WTC11 (cell line): ENCODE results near the gene ZNF780A. TPM values are rescaled to one million over a fixed set of nuclear protein-coding genes. Genes with fewer than 3 reads are reported as not detected.

Source experiments
- ATAC-seq: fragments of 200-7000 bp; cut with Tn5 transposase; 2 replicates; pipeline ENCODE4 v1.10.0; 2021; ENCODE audit warnings: mild to moderate bottlenecking, moderate library complexity
- CTCF ChIA-PET: fragments of 300-600 bp; sonication (Branson Sonifier 250); formaldehyde crosslinking; loops from one replicate; lab custom pipeline; 2021; ENCODE audit warnings: antibody characterized with exemption; lab: Charles Lee
- POLR2A ChIA-PET: fragments of 350-600 bp; sonication (Branson Sonifier 250); formaldehyde crosslinking; loops from one replicate; lab custom pipeline; 2021; ENCODE audit warnings: antibody characterized with exemption; lab: Charles Lee
- DNase-seq: peaks from one replicate; pipeline ENCODE4 v3.0.0; 2021; ENCODE audit warnings: low spot score
- H3K27ac Mint-ChIP-seq: 2 replicates; pipeline ENCODE4 v1.8.0; 2021; ENCODE audit warnings: mixed read lengths
- H3K27me3 Mint-ChIP-seq: 2 replicates; pipeline ENCODE4 v1.8.0; 2021; ENCODE audit warnings: low read depth, mild to moderate bottlenecking, moderate library complexity, mixed read lengths
- H3K36me3 Mint-ChIP-seq: 2 replicates; pipeline ENCODE4 v1.8.0; 2021; ENCODE audit warnings: mixed read lengths
- H3K4me1 Mint-ChIP-seq: 2 replicates; pipeline ENCODE4 v1.8.0; 2022; ENCODE audit warnings: mixed read lengths
- H3K4me3 Mint-ChIP-seq: 2 replicates; pipeline ENCODE4 v1.8.0; 2021; ENCODE audit warnings: mild to moderate bottlenecking, moderate library complexity, mixed read lengths
- H3K9me3 Mint-ChIP-seq: 2 replicates; pipeline ENCODE4 v1.8.0; 2021; ENCODE audit warnings: mixed read lengths
- AR ChIP-seq: fragments of 250-450 bp; sonication (Bioruptor Pico); IDR thresholded peaks from 2 replicates; pipeline ENCODE4 v1.9.0; 2021; ENCODE audit warnings: mild to moderate bottlenecking
- ATF1 ChIP-seq: sonication (generic); formaldehyde crosslinking; IDR thresholded peaks from 2 replicates; pipeline ENCODE4 v1.8.1; 2023; ENCODE audit warnings: mild to moderate bottlenecking, moderate library complexity, missing genetic modification reagents
- CBFB ChIP-seq: sonication (generic); formaldehyde crosslinking; IDR thresholded peaks from 2 replicates; pipeline ENCODE4 v1.8.1; 2022; ENCODE audit warnings: mild to moderate bottlenecking, low read depth, missing genetic modification reagents
- FOXK1 ChIP-seq: sonication (generic); formaldehyde crosslinking; IDR thresholded peaks from 2 replicates; pipeline ENCODE4 v1.8.0; 2022; ENCODE audit warnings: mild to moderate bottlenecking, moderate library complexity, missing genetic modification reagents
- IRF2 ChIP-seq: sonication (generic); formaldehyde crosslinking; IDR thresholded peaks from 2 replicates; pipeline ENCODE4 v1.8.0; 2022; ENCODE audit warnings: low read depth, missing genetic modification reagents, borderline replicate concordance
- KAT7 ChIP-seq: sonication (generic); formaldehyde crosslinking; IDR thresholded peaks from 2 replicates; pipeline ENCODE4 v1.8.1; 2023; ENCODE audit warnings: missing genetic modification reagents, mild to moderate bottlenecking, borderline replicate concordance
- MYBL2 ChIP-seq: sonication (generic); formaldehyde crosslinking; IDR thresholded peaks from 2 replicates; pipeline ENCODE4 v1.8.1; 2023; ENCODE audit warnings: mild to moderate bottlenecking, moderate library complexity, missing genetic modification reagents
- NFATC4 ChIP-seq: fragments of 250-450 bp; sonication (Bioruptor Pico); IDR thresholded peaks from 2 replicates; pipeline ENCODE4 v1.9.0; 2021; ENCODE audit warnings: mild to moderate bottlenecking
- NR2C2 ChIP-seq: sonication (generic); formaldehyde crosslinking; IDR thresholded peaks from 2 replicates; pipeline ENCODE4 v1.8.0; 2022; ENCODE audit warnings: mild to moderate bottlenecking, missing genetic modification reagents
- SP1 ChIP-seq: sonication (generic); formaldehyde crosslinking; conservative IDR thresholded peaks from 2 replicates; pipeline ENCODE4 v1.8.1; 2022; ENCODE audit warnings: missing genetic modification reagents
- TEAD1 ChIP-seq: sonication (generic); formaldehyde crosslinking; IDR thresholded peaks from 2 replicates; pipeline ENCODE4 v1.8.0; 2022; ENCODE audit warnings: mild to moderate bottlenecking, missing genetic modification reagents
- TEAD4 ChIP-seq: sonication (generic); formaldehyde crosslinking; IDR thresholded peaks from 2 replicates; pipeline ENCODE4 v1.8.0; 2022; ENCODE audit warnings: mild to moderate bottlenecking, missing genetic modification reagents
- ZNF121 ChIP-seq: sonication (generic); formaldehyde crosslinking; IDR thresholded peaks from 2 replicates; pipeline ENCODE4 v1.8.0; 2023; ENCODE audit warnings: missing genetic modification reagents
- ZNF138 ChIP-seq: sonication (generic); formaldehyde crosslinking; conservative IDR thresholded peaks from 2 replicates; pipeline ENCODE4 v1.8.1; 2022; ENCODE audit warnings: mild to moderate bottlenecking, moderate library complexity, missing genetic modification reagents
- ZNF423 ChIP-seq: fragments of 250-450 bp; sonication (Bioruptor Pico); IDR thresholded peaks from 2 replicates; pipeline ENCODE4 v2.1.2; 2022; ENCODE audit warnings: mild to moderate bottlenecking, moderate library complexity
- total RNA-seq: library from RNA; stranded (reverse); gene quantifications from 3 replicates; pipeline ENCODE4 v1.2.3, GENCODE V29; 2021
- TF ChIP-seq, protein P1 (sequence below): sonication (generic); formaldehyde crosslinking; IDR thresholded peaks from 2 replicates; pipeline ENCODE4 v1.8.1; 2023; ENCODE audit warnings: mild to moderate bottlenecking, missing genetic modification reagents, moderate library complexity
- TF ChIP-seq, protein P2 (sequence below): sonication (generic); formaldehyde crosslinking; IDR thresholded peaks from 2 replicates; pipeline ENCODE4 v1.8.1; 2022; ENCODE audit warnings: missing genetic modification reagents, borderline replicate concordance
- TF ChIP-seq, protein P3 (sequence below): sonication (generic); formaldehyde crosslinking; IDR thresholded peaks from 2 replicates; pipeline ENCODE4 v1.8.0; 2023; ENCODE audit warnings: missing genetic modification reagents, mild to moderate bottlenecking, borderline replicate concordance
- TF ChIP-seq, protein P4 (sequence below): fragments of 250-450 bp; sonication (Bioruptor Pico); IDR thresholded peaks from 2 replicates; pipeline ENCODE4 v1.8.0; 2021; ENCODE audit warnings: mild to moderate bottlenecking

Gene ZNF780A
- total RNA-seq, 1 experiment from 2014 or later = 14.5 TPM

GRCh38 chr19:40093416-40093815 is 2.7 kb upstream of the ZNF780A start:
- TF ChIP-seq SP1 (CRISPR knock-in tag) (no peak), NR2C2 (no peak), ZNF138 (CRISPR knock-in tag) (no peak), MYBL2 (CRISPR knock-in tag) (no peak), AR (CRISPR knock-in tag) (no peak), TEAD4 (CRISPR knock-in tag) (no peak), ZNF121 (CRISPR knock-in tag) (no peak), IRF2 (no peak), ATF1 (CRISPR knock-in tag) (no peak), FOXK1 (no peak), CBFB (CRISPR knock-in tag) (no peak), NFATC4 (CRISPR knock-in tag) (no peak), TEAD1 (CRISPR knock-in tag) (no peak), ZNF423 (CRISPR knock-in tag) (no peak), KAT7 (CRISPR knock-in tag) (no peak)
- TF ChIP-seq, protein P1, sequence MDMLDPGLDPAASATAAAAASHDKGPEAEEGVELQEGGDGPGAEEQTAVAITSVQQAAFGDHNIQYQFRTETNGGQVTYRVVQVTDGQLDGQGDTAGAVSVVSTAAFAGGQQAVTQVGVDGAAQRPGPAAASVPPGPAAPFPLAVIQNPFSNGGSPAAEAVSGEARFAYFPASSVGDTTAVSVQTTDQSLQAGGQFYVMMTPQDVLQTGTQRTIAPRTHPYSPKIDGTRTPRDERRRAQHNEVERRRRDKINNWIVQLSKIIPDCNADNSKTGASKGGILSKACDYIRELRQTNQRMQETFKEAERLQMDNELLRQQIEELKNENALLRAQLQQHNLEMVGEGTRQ (CRISPR knock-in tag) = no peak
- TF ChIP-seq, protein P2, sequence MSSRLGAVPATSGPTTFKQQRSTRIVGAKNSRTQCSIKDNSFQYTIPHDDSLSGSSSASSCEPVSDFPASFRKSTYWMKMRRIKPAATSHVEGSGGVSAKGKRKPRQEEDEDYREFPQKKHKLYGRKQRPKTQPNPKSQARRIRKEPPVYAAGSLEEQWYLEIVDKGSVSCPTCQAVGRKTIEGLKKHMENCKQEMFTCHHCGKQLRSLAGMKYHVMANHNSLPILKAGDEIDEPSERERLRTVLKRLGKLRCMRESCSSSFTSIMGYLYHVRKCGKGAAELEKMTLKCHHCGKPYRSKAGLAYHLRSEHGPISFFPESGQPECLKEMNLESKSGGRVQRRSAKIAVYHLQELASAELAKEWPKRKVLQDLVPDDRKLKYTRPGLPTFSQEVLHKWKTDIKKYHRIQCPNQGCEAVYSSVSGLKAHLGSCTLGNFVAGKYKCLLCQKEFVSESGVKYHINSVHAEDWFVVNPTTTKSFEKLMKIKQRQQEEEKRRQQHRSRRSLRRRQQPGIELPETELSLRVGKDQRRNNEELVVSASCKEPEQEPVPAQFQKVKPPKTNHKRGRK = no peak
- TF ChIP-seq, protein P3, sequence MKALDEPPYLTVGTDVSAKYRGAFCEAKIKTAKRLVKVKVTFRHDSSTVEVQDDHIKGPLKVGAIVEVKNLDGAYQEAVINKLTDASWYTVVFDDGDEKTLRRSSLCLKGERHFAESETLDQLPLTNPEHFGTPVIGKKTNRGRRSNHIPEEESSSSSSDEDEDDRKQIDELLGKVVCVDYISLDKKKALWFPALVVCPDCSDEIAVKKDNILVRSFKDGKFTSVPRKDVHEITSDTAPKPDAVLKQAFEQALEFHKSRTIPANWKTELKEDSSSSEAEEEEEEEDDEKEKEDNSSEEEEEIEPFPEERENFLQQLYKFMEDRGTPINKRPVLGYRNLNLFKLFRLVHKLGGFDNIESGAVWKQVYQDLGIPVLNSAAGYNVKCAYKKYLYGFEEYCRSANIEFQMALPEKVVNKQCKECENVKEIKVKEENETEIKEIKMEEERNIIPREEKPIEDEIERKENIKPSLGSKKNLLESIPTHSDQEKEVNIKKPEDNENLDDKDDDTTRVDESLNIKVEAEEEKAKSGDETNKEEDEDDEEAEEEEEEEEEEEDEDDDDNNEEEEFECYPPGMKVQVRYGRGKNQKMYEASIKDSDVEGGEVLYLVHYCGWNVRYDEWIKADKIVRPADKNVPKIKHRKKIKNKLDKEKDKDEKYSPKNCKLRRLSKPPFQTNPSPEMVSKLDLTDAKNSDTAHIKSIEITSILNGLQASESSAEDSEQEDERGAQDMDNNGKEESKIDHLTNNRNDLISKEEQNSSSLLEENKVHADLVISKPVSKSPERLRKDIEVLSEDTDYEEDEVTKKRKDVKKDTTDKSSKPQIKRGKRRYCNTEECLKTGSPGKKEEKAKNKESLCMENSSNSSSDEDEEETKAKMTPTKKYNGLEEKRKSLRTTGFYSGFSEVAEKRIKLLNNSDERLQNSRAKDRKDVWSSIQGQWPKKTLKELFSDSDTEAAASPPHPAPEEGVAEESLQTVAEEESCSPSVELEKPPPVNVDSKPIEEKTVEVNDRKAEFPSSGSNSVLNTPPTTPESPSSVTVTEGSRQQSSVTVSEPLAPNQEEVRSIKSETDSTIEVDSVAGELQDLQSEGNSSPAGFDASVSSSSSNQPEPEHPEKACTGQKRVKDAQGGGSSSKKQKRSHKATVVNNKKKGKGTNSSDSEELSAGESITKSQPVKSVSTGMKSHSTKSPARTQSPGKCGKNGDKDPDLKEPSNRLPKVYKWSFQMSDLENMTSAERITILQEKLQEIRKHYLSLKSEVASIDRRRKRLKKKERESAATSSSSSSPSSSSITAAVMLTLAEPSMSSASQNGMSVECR (CRISPR knock-in tag) = no peak
- TF ChIP-seq, protein P4, sequence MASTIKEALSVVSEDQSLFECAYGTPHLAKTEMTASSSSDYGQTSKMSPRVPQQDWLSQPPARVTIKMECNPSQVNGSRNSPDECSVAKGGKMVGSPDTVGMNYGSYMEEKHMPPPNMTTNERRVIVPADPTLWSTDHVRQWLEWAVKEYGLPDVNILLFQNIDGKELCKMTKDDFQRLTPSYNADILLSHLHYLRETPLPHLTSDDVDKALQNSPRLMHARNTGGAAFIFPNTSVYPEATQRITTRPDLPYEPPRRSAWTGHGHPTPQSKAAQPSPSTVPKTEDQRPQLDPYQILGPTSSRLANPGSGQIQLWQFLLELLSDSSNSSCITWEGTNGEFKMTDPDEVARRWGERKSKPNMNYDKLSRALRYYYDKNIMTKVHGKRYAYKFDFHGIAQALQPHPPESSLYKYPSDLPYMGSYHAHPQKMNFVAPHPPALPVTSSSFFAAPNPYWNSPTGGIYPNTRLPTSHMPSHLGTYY = no peak
- Mint-ChIP-seq H3K27ac (no peak overlapping the region), H3K36me3 (peaks cover 4% of the 10 kb centered on the region; the same call in 1 of the 2 replicates), H3K4me3 (no peak overlapping the region), H3K4me1 (peaks cover 18% of the 10 kb centered on the region), H3K9me3 (peaks cover 13% of the 10 kb centered on the region), H3K27me3 (peaks cover 7% of the 10 kb centered on the region)
- no peak for DNase-seq
- ChIA-PET POLR2A (no interaction called here), CTCF (interaction anchor here (1.6 kb wide), 1 partner anchor 72 kb away, joined by 3 read pairs; no protein-coding TSS in a partner anchor)
- no peak for ATAC-seq
